Caki2 (cell line): ENCODE results near the gene TYW5. TPM values are rescaled to one million over a fixed set of nuclear protein-coding genes. Genes with fewer than 3 reads are reported as not detected.
"Not testable (repeated sequence)": the region's sequence is repeated elsewhere in the genome, so short reads cannot be mapped to it uniquely, and the experiment has no call there.

Source experiments
- DNase-seq: peaks from one replicate; pipeline ENCODE4 v3.0.0-alpha.2; 2015; ENCODE audit warnings: low read depth
- in situ Hi-C: cut with HindIII; loops from 2 replicates; pipeline ENCODE4 v1.10.0; 2016; ENCODE audit warnings: low sequenced_read_pairs, low pct_unique_long_range_greater_than_20kb, mixed read lengths
- total RNA-seq: library from RNA; depleted of rRNA; stranded (reverse); fragments of >200 nt; shearing (Covaris generic); gene quantifications from 2 replicates; pipeline ENCODE4 v1.2.3, GENCODE V29; 2014; ENCODE audit warnings: low replicate concordance

TYW5 gene
- total RNA-seq, 1 experiment from 2014 or later: 5.9 TPM

GRCh38 chr2:199932312-199932855 lies 22.9 kb downstream of the TYW5 start:
- in situ Hi-C loops: no loop called here
- no peak for DNase-seq

GRCh38 chr2:199929262-199929661 lies 26.0 kb downstream of the TYW5 start:
- no peak for DNase-seq
- in situ Hi-C loops: no loop called here

GRCh38 chr2:199928626-199929025 lies 26.7 kb downstream of the TYW5 start:
- DNase-seq: no peak
- in situ Hi-C loops: no loop called here

- in situ Hi-C loops: no loop called here
- DNase-seq: no peak
These were observed 27.1 kb downstream of the TYW5 start for GRCh38 chr2:199928226-199928625.

GRCh38 chr2:199926806-199927205 lies 28.5 kb downstream of the TYW5 start:
- DNase-seq: no peak
- in situ Hi-C loops: no loop called here

GRCh38 chr2:199923924-199924323 lies 31.4 kb downstream of the TYW5 start:
- DNase-seq: no peak
- in situ Hi-C loops: no loop called here

- DNase-seq: no peak
- in situ Hi-C loops: no loop called here
These were observed 32.4 kb downstream of the TYW5 start for GRCh38 chr2:199922856-199923255.

- DNase-seq: no peak
These were observed 38.3 kb downstream of the TYW5 start for GRCh38 chr2:199916980-199917379.

GRCh38 chr2:199914372-199914958 lies 40.8 kb downstream of the TYW5 start:
- in situ Hi-C loops: no loop called here

More at GRCh38 chr2:199916980-199917379, 38.3 kb downstream of the TYW5 start:
- in situ Hi-C loops: no loop called here

GRCh38 chr2:199912553-199913114 lies 42.7 kb downstream of the TYW5 start:
- DNase-seq, in situ Hi-C loops: not testable (repeated sequence)

More at GRCh38 chr2:199914372-199914958, 40.8 kb downstream of the TYW5 start:
- no peak for DNase-seq

GRCh38 chr2:199911877-199912161 lies 43.5 kb downstream of the TYW5 start:
- no peak for DNase-seq
- in situ Hi-C loops: no loop called here

GRCh38 chr2:199911052-199911876 lies 44.0 kb downstream of the TYW5 start, which contains the start of gene C2orf69:
Gene C2orf69 (plus strand): TSS chr2:199911293. CDS start chr2:199911439, 146 bp downstream.
- in situ Hi-C loops: no loop called here
- DNase-seq: peak; percentile 99

- DNase-seq: no peak
- in situ Hi-C loops: no loop called here
These were observed 44.8 kb downstream of the TYW5 start for GRCh38 chr2:199910338-199911051.

GRCh38 chr2:199907008-199907714 lies 48.1 kb downstream of the TYW5 start:
- in situ Hi-C loops: no loop called here
- DNase-seq: no peak

- no peak for DNase-seq
- in situ Hi-C loops: no loop called here
These were observed 52.2 kb downstream of the TYW5 start for GRCh38 chr2:199903111-199903510.

GRCh38 chr2:199902486-199903110 lies 52.7 kb downstream of the TYW5 start:
- in situ Hi-C loops: no loop called here
- no peak for DNase-seq

GRCh38 chr2:199901942-199902341 lies 53.3 kb downstream of the TYW5 start:
- no peak for DNase-seq
- in situ Hi-C loops: no loop called here

GRCh38 chr2:199896617-199897016 lies 58.7 kb downstream of the TYW5 start:
- in situ Hi-C loops: no loop called here
- DNase-seq: no peak
